ENCODE data around the gene LRRC17. TPM values are rescaled to one million over a fixed set of nuclear protein-coding genes. Genes with fewer than 3 reads are reported as not detected.

Gene LRRC17
- total RNA-seq, 2 experiments from 2014 or later, result 0.22 TPM; not detected in 1

GRCh38 chr7:102988631-102989560, 76.1 kb downstream of the LRRC17 start:
- Histone ChIP-seq H3K36me3 (ENCODE audit: insufficient read depth, low read length) (no peaks in the 10 kb centered on the region), H3K27me3 (ENCODE audit: control insufficient read depth in 1 of 2, insufficient read depth in 2 of 2, low read length in 2 of 2) (no peaks in the 10 kb centered on the region), H3K27ac (ENCODE audit: low read depth in 1 of 2, low read length in 2 of 2) (no peak overlapping the region), H3K4me1 (ENCODE audit: insufficient read depth, low read length) (no peaks in the 10 kb centered on the region), H3K4me3 (ENCODE audit: low read length) (no peak overlapping the region), H3K9me3 (ENCODE audit: control insufficient read depth in 1 of 2, insufficient read depth in 1 of 2, low read length in 2 of 2) (no peaks in the 10 kb centered on the region)
- no peaks in the 10 kb centered on the region for H3K27me3 Mint-ChIP-seq
- no peak for DNase-seq
- TF ChIP-seq, protein P1, sequence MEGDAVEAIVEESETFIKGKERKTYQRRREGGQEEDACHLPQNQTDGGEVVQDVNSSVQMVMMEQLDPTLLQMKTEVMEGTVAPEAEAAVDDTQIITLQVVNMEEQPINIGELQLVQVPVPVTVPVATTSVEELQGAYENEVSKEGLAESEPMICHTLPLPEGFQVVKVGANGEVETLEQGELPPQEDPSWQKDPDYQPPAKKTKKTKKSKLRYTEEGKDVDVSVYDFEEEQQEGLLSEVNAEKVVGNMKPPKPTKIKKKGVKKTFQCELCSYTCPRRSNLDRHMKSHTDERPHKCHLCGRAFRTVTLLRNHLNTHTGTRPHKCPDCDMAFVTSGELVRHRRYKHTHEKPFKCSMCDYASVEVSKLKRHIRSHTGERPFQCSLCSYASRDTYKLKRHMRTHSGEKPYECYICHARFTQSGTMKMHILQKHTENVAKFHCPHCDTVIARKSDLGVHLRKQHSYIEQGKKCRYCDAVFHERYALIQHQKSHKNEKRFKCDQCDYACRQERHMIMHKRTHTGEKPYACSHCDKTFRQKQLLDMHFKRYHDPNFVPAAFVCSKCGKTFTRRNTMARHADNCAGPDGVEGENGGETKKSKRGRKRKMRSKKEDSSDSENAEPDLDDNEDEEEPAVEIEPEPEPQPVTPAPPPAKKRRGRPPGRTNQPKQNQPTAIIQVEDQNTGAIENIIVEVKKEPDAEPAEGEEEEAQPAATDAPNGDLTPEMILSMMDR (IDR thresholded peaks at IDR 0.05), result no peak
- ChIA-PET CTCF (no interaction called here), POLR2A (no interaction called here)
- H3K36me3 Mint-ChIP-seq (ENCODE audit: low read depth), result no peaks in the 10 kb centered on the region
- ATAC-seq (ENCODE audit: poor library complexity), result no peak
- H3K9me3 Mint-ChIP-seq, result no peaks in the 10 kb centered on the region
- intact Hi-C loops (cut with DNase I, micrococcal nuclease), result no loop called here
- H3K4me3 Mint-ChIP-seq, result no peak overlapping the region
- no peak overlapping the region for H3K27ac Mint-ChIP-seq
- H3K4me1 Mint-ChIP-seq (ENCODE audit: low read depth), result no peaks in the 10 kb centered on the region

GRCh38 chr7:102990642-102991041, 77.8 kb downstream of the LRRC17 start:
- no peak for ATAC-seq (ENCODE audit: poor library complexity)
- DNase-seq, result no peak
- no peaks in the 10 kb centered on the region for H3K36me3 Mint-ChIP-seq (ENCODE audit: low read depth)
- H3K4me1 Mint-ChIP-seq (ENCODE audit: low read depth), result no peaks in the 10 kb centered on the region
- H3K4me3 Mint-ChIP-seq, result no peak overlapping the region
- no peaks in the 10 kb centered on the region for H3K9me3 ChIP-seq (ENCODE audit: control insufficient read depth in 1 of 2, insufficient read depth in 1 of 2, low read length in 2 of 2)
- H3K27ac ChIP-seq (ENCODE audit: low read depth in 1 of 2, low read length in 2 of 2), result no peak overlapping the region
- no peaks in the 10 kb centered on the region for H3K27me3 ChIP-seq (ENCODE audit: control insufficient read depth in 1 of 2, insufficient read depth in 2 of 2, low read length in 2 of 2)
- H3K4me1 ChIP-seq (ENCODE audit: insufficient read depth, low read length), result no peaks in the 10 kb centered on the region
- intact Hi-C loops (cut with DNase I, micrococcal nuclease), result no loop called here
- no peak overlapping the region for H3K4me3 ChIP-seq (ENCODE audit: low read length)
- TF ChIP-seq, protein P1 (IDR thresholded peaks at IDR 0.05), result no peak
- no peaks in the 10 kb centered on the region for H3K27me3 Mint-ChIP-seq
- ChIA-PET POLR2A (no interaction called here), CTCF (no interaction called here)
- H3K27ac Mint-ChIP-seq, result no peak overlapping the region
- no peaks in the 10 kb centered on the region for H3K9me3 Mint-ChIP-seq
- no peaks in the 10 kb centered on the region for H3K36me3 ChIP-seq (ENCODE audit: insufficient read depth, low read length)

DNA sequence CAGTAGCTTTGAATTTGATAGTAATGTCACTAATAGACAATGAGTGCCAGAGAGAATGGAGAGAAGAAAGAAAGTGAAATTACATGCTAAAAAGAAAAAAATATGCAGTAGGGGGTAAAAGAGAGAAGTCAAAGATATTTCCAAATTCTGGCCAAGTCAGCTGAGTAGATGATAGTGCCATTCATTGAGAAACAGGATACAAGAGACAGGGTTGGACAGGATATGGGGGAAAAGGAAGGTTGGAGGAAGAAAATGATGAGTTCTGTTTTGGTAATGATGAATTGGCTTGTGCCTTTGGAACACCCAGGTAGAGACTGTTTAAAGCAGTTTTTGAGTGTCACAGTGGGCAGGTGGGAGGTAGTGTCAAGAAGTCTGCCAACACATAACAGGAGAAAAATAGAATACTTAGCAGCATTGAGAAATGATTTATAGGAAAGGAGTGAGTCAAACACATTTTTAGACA, 78.3 kb downstream of the LRRC17 start:
- Histone ChIP-seq H3K9me3 (ENCODE audit: control insufficient read depth in 1 of 2, insufficient read depth in 1 of 2, low read length in 2 of 2) (no peaks in the 10 kb centered on the region), H3K27ac (ENCODE audit: low read depth in 1 of 2, low read length in 2 of 2) (no peak overlapping the region), H3K36me3 (ENCODE audit: insufficient read depth, low read length) (no peaks in the 10 kb centered on the region), H3K4me1 (ENCODE audit: insufficient read depth, low read length) (no peaks in the 10 kb centered on the region), H3K4me3 (ENCODE audit: low read length) (no peak overlapping the region), H3K27me3 (ENCODE audit: control insufficient read depth in 1 of 2, insufficient read depth in 2 of 2, low read length in 2 of 2) (no peaks in the 10 kb centered on the region)
- ChIA-PET POLR2A (no interaction called here), CTCF (no interaction called here)
- Mint-ChIP-seq H3K27me3 (no peaks in the 10 kb centered on the region), H3K36me3 (ENCODE audit: low read depth) (no peaks in the 10 kb centered on the region), H3K27ac (no peak overlapping the region), H3K4me1 (ENCODE audit: low read depth) (no peaks in the 10 kb centered on the region), H3K4me3 (no peak overlapping the region), H3K9me3 (no peaks in the 10 kb centered on the region)
- DNase-seq (no peak), ATAC-seq (ENCODE audit: poor library complexity) (no peak)
- intact Hi-C loops (cut with DNase I, micrococcal nuclease), result no loop called here
- TF ChIP-seq, protein P1 (IDR thresholded peaks at IDR 0.05), result no peak
